Liver (tissue), 9 donors: ENCODE results near the gene ACSL6. TPM values are rescaled to one million over a fixed set of nuclear protein-coding genes. Genes with fewer than 3 reads are reported as not detected.

Experiments used
- DNase-seq: peaks from one replicate; pipeline ENCODE4 v3.0.0-alpha.2; 2017; ENCODE audit warnings: low spot score
- H3K27ac ChIP-seq, 2 donors: one replicate each; pipeline ENCODE4 v1.7.0; 2013; ENCODE audit warnings: inconsistent platforms in 2 of 2, low read length in 2 of 2, control low read depth in 1 of 2, low read depth in 1 of 2, mild to moderate bottlenecking in 1 of 2
- H3K27me3 ChIP-seq, 4 donors: one replicate each; pipeline versions ENCODE4 v1.6.1 to v1.7.0; 2013; ENCODE audit warnings: low read length in 3 of 4, inconsistent platforms in 1 of 4, mild to moderate bottlenecking in 1 of 4, moderate library complexity in 1 of 4; ENCODE audit not compliant: control insufficient read depth in 4 of 4, insufficient read depth in 4 of 4
- H3K36me3 ChIP-seq, 4 donors: one replicate each; pipeline versions ENCODE4 v1.6.1 to v1.7.0; 2013; ENCODE audit warnings: low read length in 3 of 4, mild to moderate bottlenecking in 3 of 4, low read depth in 1 of 4, moderate library complexity in 1 of 4; ENCODE audit not compliant: control insufficient read depth in 4 of 4, insufficient read depth in 3 of 4
- H3K4me1 ChIP-seq, 4 donors: one replicate each; pipeline versions ENCODE4 v1.6.1 to v1.7.0; 2013; ENCODE audit warnings: low read length in 3 of 4, mild to moderate bottlenecking in 3 of 4, moderate library complexity in 1 of 4; ENCODE audit not compliant: control insufficient read depth in 4 of 4, insufficient read depth in 4 of 4
- H3K4me3 ChIP-seq, 3 donors: one replicate each; pipeline versions ENCODE4 v1.6.1 to v1.7.0; 2013; ENCODE audit warnings: low read length in 3 of 3, control low read depth in 1 of 3, low read depth in 1 of 3, mild to moderate bottlenecking in 1 of 3
- H3K9ac ChIP-seq, 2 donors: one replicate each; pipeline ENCODE4 v1.7.0; 2013; ENCODE audit warnings: low read length in 2 of 2, mild to moderate bottlenecking in 2 of 2, moderate library complexity in 2 of 2, control low read depth in 1 of 2, low read depth in 1 of 2
- H3K9me3 ChIP-seq, 4 donors: one replicate each; pipeline versions ENCODE4 v1.6.1 to v1.7.0; 2013; ENCODE audit warnings: low read length in 3 of 4; ENCODE audit not compliant: control insufficient read depth in 4 of 4
- EGR1 ChIP-seq, 2 donors: IDR thresholded peaks; 2 replicates each; pipeline ENCODE4 v1.6.1; 2016 to 2018; ENCODE audit warnings: antibody characterized with exemption in 2 of 2, low read depth in 2 of 2
- FOXA1 ChIP-seq: IDR thresholded peaks from 2 replicates; pipeline ENCODE4 v1.6.1; 2016; ENCODE audit warnings: antibody characterized with exemption
- FOXA2 ChIP-seq: IDR thresholded peaks from 2 replicates; pipeline ENCODE4 v1.6.1; 2016; ENCODE audit warnings: antibody characterized with exemption
- HNF4A ChIP-seq, 2 donors: conservative IDR thresholded peaks; 2 replicates each; pipeline ENCODE4 v1.6.1; 2016; ENCODE audit warnings: antibody characterized with exemption in 2 of 2, mild to moderate bottlenecking in 2 of 2
- HNF4G ChIP-seq: IDR thresholded peaks from 2 replicates; pipeline ENCODE4 v1.6.1; 2016; ENCODE audit warnings: antibody characterized with exemption
- JUND ChIP-seq, 2 donors: IDR thresholded peaks; 2 replicates each; pipeline ENCODE4 v1.6.1; 2016; ENCODE audit warnings: antibody characterized with exemption in 2 of 2
- NR2F2 ChIP-seq: IDR thresholded peaks from 2 replicates; pipeline ENCODE4 v1.6.1; 2016; ENCODE audit warnings: antibody characterized with exemption
- RAD21 ChIP-seq, 2 donors: IDR thresholded peaks; 2 replicates each; pipeline ENCODE4 v1.6.1; 2016; ENCODE audit warnings: antibody characterized with exemption in 2 of 2, mild to moderate bottlenecking in 2 of 2
- RXRA ChIP-seq, 2 donors: IDR thresholded peaks; 2 replicates each; pipeline ENCODE4 v1.6.1; 2017 to 2018; ENCODE audit warnings: antibody characterized with exemption in 2 of 2, mild to moderate bottlenecking in 1 of 2
- YY1 ChIP-seq: IDR thresholded peaks from 2 replicates; pipeline ENCODE4 v1.6.1; 2016; ENCODE audit warnings: antibody characterized with exemption, mild to moderate bottlenecking
- WGBS: extraction: QIAGEN DNeasy Blood & Tissue Kit; methylation state at CpG from one replicate; pipeline ENCODE4 v1.1.7; 2013; 5-methylcytosine and 5-hydroxymethylcytosine counted together
- polyA plus RNA-seq, 2 donors: library from polyadenylated mRNA; stranded (reverse) in 1 of 2; unstranded in 1 of 2; fragments of 200-250 nt in 1 of 2; fragments of >200 nt in 1 of 2; fragmentation: Nextera tagmentation in 1 of 2; extraction: Ambion mirVana in 1 of 2; gene quantifications; one replicate each; pipeline versions ENCODE4 v1.2.1 to v1.2.3, GENCODE V29; 2013 to 2015
- total RNA-seq, 2 donors: library from RNA; depleted of rRNA; stranded (reverse); fragments of >200 nt; gene quantifications; one replicate each; pipeline ENCODE4 v1.2.3, GENCODE V29; 2014
- TF ChIP-seq, protein P1 (sequence below): fragments of 150-350 bp; IDR thresholded peaks from 2 replicates; pipeline ENCODE4 v1.5.1; 2017; ENCODE audit warnings: improper control_type of control experiment, low read depth, low read length; ENCODE audit not compliant: missing input control
- TF ChIP-seq, protein P2 (sequence below): IDR thresholded peaks from 2 replicates; pipeline ENCODE4 v1.6.1; 2016; ENCODE audit warnings: antibody characterized with exemption
- TF ChIP-seq, protein P3 (sequence below): IDR thresholded peaks from 2 replicates; pipeline ENCODE4 v1.6.1; 2016; ENCODE audit warnings: antibody characterized with exemption
- TF ChIP-seq, protein P4 (sequence below): IDR thresholded peaks from 2 replicates; pipeline ENCODE4 v1.6.1; 2016; ENCODE audit warnings: antibody characterized with exemption
- TF ChIP-seq, protein P5 (sequence below): IDR thresholded peaks from 2 replicates; pipeline ENCODE4 v1.6.1; 2016; ENCODE audit warnings: antibody characterized with exemption, mild to moderate bottlenecking
- donor health status: healthy.
- donor health status: healthy.
- donor health status: healthy.
- donor health status: healthy.
- donor health status: healthy.

ACSL6 gene
- total and polyA plus RNA-seq, 4 donors, result 0.89 to 129 (median 4.6) TPM

- WGBS, result 49% methylated on average over 10 of the region's 10 CpGs
- H3K27ac ChIP-seq, result no peak overlapping the region
- H3K9ac ChIP-seq, result no peak overlapping the region
- no peaks in the 10 kb centered on the region for H3K27me3 ChIP-seq
- H3K4me3 ChIP-seq, result no peak overlapping the region
- H3K9me3 ChIP-seq, result no peaks in the 10 kb centered on the region
- DNase-seq, result no peak
- no peaks in the 10 kb centered on the region for H3K4me1 ChIP-seq
- no peaks in the 10 kb centered on the region for H3K36me3 ChIP-seq
- TF ChIP-seq FOXA2 (no peak), HNF4A (conservative IDR thresholded peaks at IDR 0.05) (no peak), EGR1 (IDR thresholded peaks at IDR 0.05; ENCODE audit: low read depth in 2 of 2) (no peak), HNF4G (no peak), FOXA1 (no peak), RAD21 (IDR thresholded peaks at IDR 0.05) (no peak), YY1 (no peak), RXRA (IDR thresholded peaks at IDR 0.05) (no peak), NR2F2 (no peak), JUND (IDR thresholded peaks at IDR 0.05) (no peak)
- TF ChIP-seq, protein P1, sequence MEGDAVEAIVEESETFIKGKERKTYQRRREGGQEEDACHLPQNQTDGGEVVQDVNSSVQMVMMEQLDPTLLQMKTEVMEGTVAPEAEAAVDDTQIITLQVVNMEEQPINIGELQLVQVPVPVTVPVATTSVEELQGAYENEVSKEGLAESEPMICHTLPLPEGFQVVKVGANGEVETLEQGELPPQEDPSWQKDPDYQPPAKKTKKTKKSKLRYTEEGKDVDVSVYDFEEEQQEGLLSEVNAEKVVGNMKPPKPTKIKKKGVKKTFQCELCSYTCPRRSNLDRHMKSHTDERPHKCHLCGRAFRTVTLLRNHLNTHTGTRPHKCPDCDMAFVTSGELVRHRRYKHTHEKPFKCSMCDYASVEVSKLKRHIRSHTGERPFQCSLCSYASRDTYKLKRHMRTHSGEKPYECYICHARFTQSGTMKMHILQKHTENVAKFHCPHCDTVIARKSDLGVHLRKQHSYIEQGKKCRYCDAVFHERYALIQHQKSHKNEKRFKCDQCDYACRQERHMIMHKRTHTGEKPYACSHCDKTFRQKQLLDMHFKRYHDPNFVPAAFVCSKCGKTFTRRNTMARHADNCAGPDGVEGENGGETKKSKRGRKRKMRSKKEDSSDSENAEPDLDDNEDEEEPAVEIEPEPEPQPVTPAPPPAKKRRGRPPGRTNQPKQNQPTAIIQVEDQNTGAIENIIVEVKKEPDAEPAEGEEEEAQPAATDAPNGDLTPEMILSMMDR, result no peak
- TF ChIP-seq, protein P2, sequence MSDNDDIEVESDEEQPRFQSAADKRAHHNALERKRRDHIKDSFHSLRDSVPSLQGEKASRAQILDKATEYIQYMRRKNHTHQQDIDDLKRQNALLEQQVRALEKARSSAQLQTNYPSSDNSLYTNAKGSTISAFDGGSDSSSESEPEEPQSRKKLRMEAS, result no peak
- TF ChIP-seq, protein P3, sequence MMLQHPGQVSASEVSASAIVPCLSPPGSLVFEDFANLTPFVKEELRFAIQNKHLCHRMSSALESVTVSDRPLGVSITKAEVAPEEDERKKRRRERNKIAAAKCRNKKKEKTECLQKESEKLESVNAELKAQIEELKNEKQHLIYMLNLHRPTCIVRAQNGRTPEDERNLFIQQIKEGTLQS, result no peak
- TF ChIP-seq, protein P4, sequence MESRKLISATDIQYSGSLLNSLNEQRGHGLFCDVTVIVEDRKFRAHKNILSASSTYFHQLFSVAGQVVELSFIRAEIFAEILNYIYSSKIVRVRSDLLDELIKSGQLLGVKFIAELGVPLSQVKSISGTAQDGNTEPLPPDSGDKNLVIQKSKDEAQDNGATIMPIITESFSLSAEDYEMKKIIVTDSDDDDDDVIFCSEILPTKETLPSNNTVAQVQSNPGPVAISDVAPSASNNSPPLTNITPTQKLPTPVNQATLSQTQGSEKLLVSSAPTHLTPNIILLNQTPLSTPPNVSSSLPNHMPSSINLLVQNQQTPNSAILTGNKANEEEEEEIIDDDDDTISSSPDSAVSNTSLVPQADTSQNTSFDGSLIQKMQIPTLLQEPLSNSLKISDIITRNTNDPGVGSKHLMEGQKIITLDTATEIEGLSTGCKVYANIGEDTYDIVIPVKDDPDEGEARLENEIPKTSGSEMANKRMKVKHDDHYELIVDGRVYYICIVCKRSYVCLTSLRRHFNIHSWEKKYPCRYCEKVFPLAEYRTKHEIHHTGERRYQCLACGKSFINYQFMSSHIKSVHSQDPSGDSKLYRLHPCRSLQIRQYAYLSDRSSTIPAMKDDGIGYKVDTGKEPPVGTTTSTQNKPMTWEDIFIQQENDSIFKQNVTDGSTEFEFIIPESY, result no peak
- TF ChIP-seq, protein P5, sequence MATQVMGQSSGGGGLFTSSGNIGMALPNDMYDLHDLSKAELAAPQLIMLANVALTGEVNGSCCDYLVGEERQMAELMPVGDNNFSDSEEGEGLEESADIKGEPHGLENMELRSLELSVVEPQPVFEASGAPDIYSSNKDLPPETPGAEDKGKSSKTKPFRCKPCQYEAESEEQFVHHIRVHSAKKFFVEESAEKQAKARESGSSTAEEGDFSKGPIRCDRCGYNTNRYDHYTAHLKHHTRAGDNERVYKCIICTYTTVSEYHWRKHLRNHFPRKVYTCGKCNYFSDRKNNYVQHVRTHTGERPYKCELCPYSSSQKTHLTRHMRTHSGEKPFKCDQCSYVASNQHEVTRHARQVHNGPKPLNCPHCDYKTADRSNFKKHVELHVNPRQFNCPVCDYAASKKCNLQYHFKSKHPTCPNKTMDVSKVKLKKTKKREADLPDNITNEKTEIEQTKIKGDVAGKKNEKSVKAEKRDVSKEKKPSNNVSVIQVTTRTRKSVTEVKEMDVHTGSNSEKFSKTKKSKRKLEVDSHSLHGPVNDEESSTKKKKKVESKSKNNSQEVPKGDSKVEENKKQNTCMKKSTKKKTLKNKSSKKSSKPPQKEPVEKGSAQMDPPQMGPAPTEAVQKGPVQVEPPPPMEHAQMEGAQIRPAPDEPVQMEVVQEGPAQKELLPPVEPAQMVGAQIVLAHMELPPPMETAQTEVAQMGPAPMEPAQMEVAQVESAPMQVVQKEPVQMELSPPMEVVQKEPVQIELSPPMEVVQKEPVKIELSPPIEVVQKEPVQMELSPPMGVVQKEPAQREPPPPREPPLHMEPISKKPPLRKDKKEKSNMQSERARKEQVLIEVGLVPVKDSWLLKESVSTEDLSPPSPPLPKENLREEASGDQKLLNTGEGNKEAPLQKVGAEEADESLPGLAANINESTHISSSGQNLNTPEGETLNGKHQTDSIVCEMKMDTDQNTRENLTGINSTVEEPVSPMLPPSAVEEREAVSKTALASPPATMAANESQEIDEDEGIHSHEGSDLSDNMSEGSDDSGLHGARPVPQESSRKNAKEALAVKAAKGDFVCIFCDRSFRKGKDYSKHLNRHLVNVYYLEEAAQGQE, result no peak
Observed at GRCh38 chr5:132017738-132018625, 6.5 kb upstream of the ACSL6 start.
